GM18870 (cell line): ENCODE measurements around the gene CPNE4.
A peak's percentile ranks its signal among the peaks of the same experiment; 100 is the strongest.

Experiments used
- ATAC-seq: cut with Tn5 transposase; IDR thresholded peaks from one replicate; pipeline ENCODE4 v1.9.1; 2021; ENCODE audit warnings: moderate library complexity; ENCODE audit not compliant: unreplicated experiment

Gene CPNE4

GRCh38 chr3:131744765-131745164 is 290.0 kb downstream of the CPNE4 start:
- ATAC-seq, result no peak

- ATAC-seq, result no peak
Measured at GRCh38 chr3:131743126-131743525, 291.7 kb downstream of the CPNE4 start.

GRCh38 chr3:131739211-131739610 is 295.6 kb downstream of the CPNE4 start:
- no peak for ATAC-seq

- ATAC-seq, result no peak
Measured at GRCh38 chr3:131738095-131738494, 296.7 kb downstream of the CPNE4 start.

GRCh38 chr3:131735544-131735943 is 299.3 kb downstream of the CPNE4 start:
- no peak for ATAC-seq

GRCh38 chr3:131735116-131735515 is 299.7 kb downstream of the CPNE4 start:
- no peak for ATAC-seq

- no peak for ATAC-seq
Measured at GRCh38 chr3:131733086-131733841, 301.6 kb downstream of the CPNE4 start.

GRCh38 chr3:131731709-131732108 is 303.1 kb downstream of the CPNE4 start:
- ATAC-seq, result no peak

- no peak for ATAC-seq
Measured at GRCh38 chr3:131730581-131730980, 304.2 kb downstream of the CPNE4 start.

- ATAC-seq, result no peak
Measured at GRCh38 chr3:131729643-131730017, 305.2 kb downstream of the CPNE4 start.

- ATAC-seq, result no peak
Measured at GRCh38 chr3:131728898-131729642, 305.7 kb downstream of the CPNE4 start.

- ATAC-seq, result no peak
Measured at GRCh38 chr3:131725414-131725813, 309.4 kb downstream of the CPNE4 start.

- ATAC-seq, result no peak
Measured at GRCh38 chr3:131723343-131723742, 311.5 kb downstream of the CPNE4 start.

GRCh38 chr3:131717493-131717892 is 317.3 kb downstream of the CPNE4 start:
- ATAC-seq, result no peak

GRCh38 chr3:131716943-131717342 is 317.9 kb downstream of the CPNE4 start:
- ATAC-seq, result no peak

GRCh38 chr3:131716007-131716406 is 318.8 kb downstream of the CPNE4 start:
- no peak for ATAC-seq

- peak; percentile 86 for ATAC-seq
Measured at GRCh38 chr3:131714585-131715220, 320.1 kb downstream of the CPNE4 start.

GRCh38 chr3:131713416-131714123 is 321.2 kb downstream of the CPNE4 start:
- ATAC-seq, result no peak

- ATAC-seq, result no peak
Measured at GRCh38 chr3:131712662-131713061, 322.2 kb downstream of the CPNE4 start.

- ATAC-seq, result no peak
Measured at GRCh38 chr3:131711114-131711768, 323.6 kb downstream of the CPNE4 start.

- ATAC-seq, result no peak
Measured at GRCh38 chr3:131708241-131708640, 326.6 kb downstream of the CPNE4 start.
